ENCODE results near the gene FGF7.
"Not testable (repeated sequence)": the region's sequence is repeated elsewhere in the genome, so short reads cannot be mapped to it uniquely, and the experiment has no call there.

Gene FGF7

GRCh38 chr15:49506341-49506740, 83.3 kb downstream of the FGF7 start:
- no peaks in the 10 kb centered on the region for H3K36me3 ChIP-seq
- no peak for DNase-seq

DNA sequence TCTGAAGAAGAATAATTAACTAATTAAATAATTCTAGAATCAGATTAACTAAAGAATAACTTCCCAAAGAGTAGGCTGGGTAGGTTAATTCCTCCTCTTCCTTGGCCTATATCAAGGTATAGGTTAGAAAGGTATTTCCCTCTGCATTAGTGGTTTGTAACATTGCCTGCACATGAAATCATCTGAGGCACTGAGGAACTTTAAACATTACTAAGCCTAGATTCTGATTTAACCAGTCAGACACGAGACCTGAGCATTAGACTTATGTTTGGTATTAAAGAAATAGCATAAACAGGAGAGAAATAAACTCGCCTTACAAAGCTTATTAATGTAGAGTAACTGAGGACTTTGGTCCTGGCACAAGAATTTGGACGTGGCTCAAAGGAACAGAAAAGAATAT, 84.2 kb downstream of the FGF7 start:
- no peaks in the 10 kb centered on the region for H3K36me3 ChIP-seq
- TF ChIP-seq CTCF (IDR thresholded peaks at IDR 0.05): no peak
- H3K27ac ChIP-seq: no peak overlapping the region
- intact Hi-C loops (cut with DNase I; ENCODE audit: low total_unique reads): no loop called here
- no peaks in the 10 kb centered on the region for H3K4me1 ChIP-seq
- H3K27me3 ChIP-seq: no peaks in the 10 kb centered on the region
- no peak for DNase-seq
- no peaks in the 10 kb centered on the region for H3K9me3 ChIP-seq
- H3K4me3 ChIP-seq: no peak overlapping the region

More at GRCh38 chr15:49506341-49506740, 83.3 kb downstream of the FGF7 start:
- intact Hi-C loops (cut with DNase I; ENCODE audit: low total_unique reads): no loop called here
- Histone ChIP-seq H3K27me3 (no peaks in the 10 kb centered on the region), H3K4me1 (no peaks in the 10 kb centered on the region), H3K4me3 (no peak overlapping the region), H3K27ac (no peak overlapping the region), H3K9me3 (peaks cover 0 to 3% (median 0%) of the 10 kb centered on the region in 3 donors)
- no peak for TF ChIP-seq CTCF (IDR thresholded peaks at IDR 0.05)

DNA sequence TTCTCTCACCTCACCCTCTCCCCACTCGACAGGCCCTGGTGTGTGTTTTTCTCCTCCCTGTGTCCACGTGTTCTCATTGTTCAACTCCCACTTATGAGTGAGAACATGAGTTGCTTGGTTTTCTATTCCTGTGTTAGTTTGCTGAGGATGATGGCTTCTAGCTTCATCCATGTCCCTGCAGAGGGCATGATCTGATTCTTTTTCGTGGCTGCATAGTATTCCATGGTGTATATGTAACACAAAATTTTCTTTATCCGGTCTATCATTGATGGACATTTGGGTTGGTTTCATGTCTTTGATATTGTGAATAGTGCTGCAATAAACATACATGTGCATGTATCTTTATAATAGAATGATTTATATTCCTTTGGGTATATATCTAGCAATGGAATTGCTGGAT, 89.7 kb downstream of the FGF7 start:
- H3K36me3 ChIP-seq; intact Hi-C loops (cut with DNase I; ENCODE audit: low total_unique reads); DNase-seq; H3K9me3 ChIP-seq; H3K4me1 ChIP-seq; H3K4me3 ChIP-seq; H3K27ac ChIP-seq; H3K27me3 ChIP-seq: not testable (repeated sequence)

DNA sequence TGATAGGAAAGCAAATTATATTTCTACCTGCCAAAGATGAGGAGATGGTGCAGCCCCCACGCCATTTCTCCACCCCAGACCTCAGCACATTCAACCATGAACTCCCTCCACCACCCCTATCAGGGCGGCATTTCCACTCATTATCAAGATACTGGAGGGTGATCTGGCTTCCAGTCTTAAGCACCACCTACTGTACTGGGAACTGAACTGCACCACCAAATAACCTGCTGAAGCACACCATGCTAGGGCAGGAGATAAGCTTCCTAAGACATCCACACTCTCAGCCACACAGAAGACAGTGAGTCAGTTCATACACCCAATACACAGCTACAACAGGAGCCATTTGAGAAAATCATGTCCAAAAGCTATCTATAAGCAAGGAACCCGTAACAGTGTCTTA, 98.8 kb downstream of the FGF7 start:
- no peaks in the 10 kb centered on the region for H3K36me3 ChIP-seq
- H3K4me3 ChIP-seq: no peak overlapping the region
- H3K27me3 ChIP-seq: no peaks in the 10 kb centered on the region
- no peak for TF ChIP-seq CTCF (IDR thresholded peaks at IDR 0.05)
- intact Hi-C loops (cut with DNase I; ENCODE audit: low total_unique reads): no loop called here
- no peak for DNase-seq
- peaks cover 0 to 31% (median 8%) of the 10 kb centered on the region in 3 donors for H3K9me3 ChIP-seq
- H3K27ac ChIP-seq: no peak overlapping the region
- H3K4me1 ChIP-seq: no peaks in the 10 kb centered on the region

- no peaks in the 10 kb centered on the region for H3K36me3 ChIP-seq
- no peak overlapping the region for H3K4me3 ChIP-seq
- no peak for TF ChIP-seq CTCF (IDR thresholded peaks at IDR 0.05)
- no peaks in the 10 kb centered on the region for H3K4me1 ChIP-seq
- H3K9me3 ChIP-seq: peaks cover 0 to 15% (median 2%) of the 10 kb centered on the region in 3 donors
- H3K27ac ChIP-seq: no peak overlapping the region
- DNase-seq: no peak
- intact Hi-C loops (cut with DNase I; ENCODE audit: low total_unique reads): no loop called here
- H3K27me3 ChIP-seq: no peaks in the 10 kb centered on the region
Observed at GRCh38 chr15:49528289-49528688, 105.2 kb downstream of the FGF7 start.

DNA sequence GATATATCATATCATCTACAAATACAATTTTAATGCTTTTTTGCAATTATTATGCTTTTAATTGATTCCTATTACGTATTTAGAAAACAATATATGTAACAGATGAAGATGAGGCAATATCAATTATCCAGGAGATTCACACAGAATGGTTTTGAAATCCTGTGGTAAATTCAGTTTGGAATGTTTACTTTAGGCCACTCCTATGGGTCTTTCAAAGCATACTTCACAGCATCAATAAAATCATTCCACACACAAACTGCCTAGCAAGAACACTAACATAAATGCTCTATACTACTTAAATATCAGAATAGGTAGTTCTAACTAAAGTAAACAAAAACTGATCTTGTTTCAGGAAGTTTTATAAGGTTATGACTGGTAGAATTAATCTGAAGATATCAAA, 107.0 kb downstream of the FGF7 start:
- no peaks in the 10 kb centered on the region for H3K4me1 ChIP-seq
- no peak for DNase-seq
- H3K9me3 ChIP-seq: peaks cover 0 to 7% (median 0%) of the 10 kb centered on the region in 3 donors
- H3K4me3 ChIP-seq: no peak overlapping the region
- no peak overlapping the region for H3K27ac ChIP-seq
- no peaks in the 10 kb centered on the region for H3K36me3 ChIP-seq
- H3K27me3 ChIP-seq: no peaks in the 10 kb centered on the region
- intact Hi-C loops (cut with DNase I; ENCODE audit: low total_unique reads): no loop called here
- no peak for TF ChIP-seq CTCF (IDR thresholded peaks at IDR 0.05)
